Mesendoderm (in vitro differentiated cells): ENCODE results near the gene RASGRP4.
A peak's percentile ranks its signal among the peaks of the same experiment; 100 is the strongest.

Experiments
- DNase-seq: peaks from one replicate; pipeline ENCODE4 v3.0.0; 2013
- H2AK5ac ChIP-seq: 2 replicates; pipeline ENCODE4 v1.6.1; 2013; ENCODE audit warnings: low read length, inconsistent platforms
- H2BK120ac ChIP-seq: 2 replicates; pipeline ENCODE4 v1.6.1; 2013; ENCODE audit warnings: low read depth, mild to moderate bottlenecking, low read length, moderate library complexity, mixed read lengths
- H2BK15ac ChIP-seq: replicated peaks from 2 replicates; pipeline ENCODE4 v1.6.1; 2013; ENCODE audit warnings: low read depth, mild to moderate bottlenecking, moderate library complexity
- H2BK5ac ChIP-seq: 2 replicates; pipeline ENCODE4 v1.6.1; 2013; ENCODE audit warnings: low read length, inconsistent platforms
- H3K18ac ChIP-seq: 2 replicates; pipeline ENCODE4 v1.6.1; 2013; ENCODE audit warnings: mild to moderate bottlenecking, low read length, mixed read lengths
- H3K23ac ChIP-seq: one replicate; pipeline ENCODE4 v1.6.1; 2013; ENCODE audit warnings: low read length
- H3K27ac ChIP-seq: 2 replicates; pipeline ENCODE4 v1.5.1; 2013; ENCODE audit warnings: low read depth, mild to moderate bottlenecking, inconsistent platforms, low read length, moderate library complexity
- H3K27me3 ChIP-seq: 2 replicates; pipeline ENCODE4 v1.6.1; 2013; ENCODE audit warnings: low read length, control low read depth, mild to moderate bottlenecking, inconsistent platforms; ENCODE audit not compliant: insufficient read depth, poor library complexity
- H3K36me3 ChIP-seq: 2 replicates; pipeline ENCODE4 v1.6.1; 2013; ENCODE audit warnings: low read length, inconsistent platforms; ENCODE audit not compliant: control insufficient read depth, insufficient read depth
- H3K4ac ChIP-seq: one replicate; pipeline ENCODE4 v1.6.1; 2013; ENCODE audit warnings: low read depth, mild to moderate bottlenecking, low read length, moderate library complexity
- H3K4me1 ChIP-seq: 2 replicates; pipeline ENCODE4 v1.6.1; 2013; ENCODE audit warnings: low read depth, low read length, inconsistent platforms; ENCODE audit not compliant: control insufficient read depth
- H3K4me2 ChIP-seq: 2 replicates; pipeline ENCODE4 v1.6.1; 2013; ENCODE audit warnings: low read length
- H3K4me3 ChIP-seq: 2 replicates; pipeline ENCODE4 v1.5.1; 2013; ENCODE audit warnings: mild to moderate bottlenecking, low read length
- H3K56ac ChIP-seq: one replicate; pipeline ENCODE4 v1.6.1; 2013; ENCODE audit warnings: low read length
- H3K79me1 ChIP-seq: 2 replicates; pipeline ENCODE4 v1.6.1; 2013; ENCODE audit warnings: low read length, inconsistent platforms
- H3K79me2 ChIP-seq: 2 replicates; pipeline ENCODE4 v1.6.1; 2013; ENCODE audit warnings: mild to moderate bottlenecking, low read length; ENCODE audit not compliant: control insufficient read depth, insufficient read depth
- H3K9ac ChIP-seq: 2 replicates; pipeline ENCODE4 v1.6.1; 2013; ENCODE audit warnings: low read length, inconsistent platforms
- H4K5ac ChIP-seq: one replicate; pipeline ENCODE4 v1.6.1; 2013; ENCODE audit warnings: low read length
- H4K8ac ChIP-seq: one replicate; pipeline ENCODE4 v1.6.1; 2013; ENCODE audit warnings: low read depth, mild to moderate bottlenecking, control low read depth, low read length, moderate library complexity
- WGBS: extraction: QIAGEN DNeasy Blood & Tissue Kit; methylation state at CpG from one replicate; pipeline ENCODE4 v1.1.7; 2013; ENCODE audit warnings: low lambda C conversion rate, missing lambda C conversion rate; ENCODE audit not compliant: insufficient coverage; ENCODE audit errors: extremely low coverage; 5-methylcytosine and 5-hydroxymethylcytosine counted together

Gene RASGRP4

GRCh38 chr19:38384209-38385027 is 41.6 kb downstream of the RASGRP4 start:
- Histone ChIP-seq H3K79me2 (no peaks in the 10 kb centered on the region), H2BK15ac (no peak overlapping the region), H3K56ac (no peak overlapping the region), H3K4me2 (no peak overlapping the region), H3K4ac (no peak overlapping the region), H3K79me1 (no peaks in the 10 kb centered on the region), H4K5ac (no peak overlapping the region), H3K27ac (no peak overlapping the region), H2AK5ac (no peak overlapping the region), H3K4me1 (no peaks in the 10 kb centered on the region), H3K9ac (no peak overlapping the region), H3K4me3 (no peak overlapping the region), H3K23ac (no peak overlapping the region), H3K18ac (no peak overlapping the region), H4K8ac (no peak overlapping the region), H2BK120ac (no peak overlapping the region), H3K36me3 (peaks cover 14% of the 10 kb centered on the region), H3K27me3 (no peaks in the 10 kb centered on the region), H2BK5ac (no peak overlapping the region)
- DNase-seq = peak; percentile 78
- WGBS = no CpG with 5 or more reads among the region's 10 CpGs

- no peak overlapping the region for H3K18ac ChIP-seq
- H4K5ac ChIP-seq = no peak overlapping the region
- H3K4me3 ChIP-seq = no peak overlapping the region
- peaks cover 15% of the 10 kb centered on the region for H3K36me3 ChIP-seq
- no peak overlapping the region for H3K56ac ChIP-seq
- no peaks in the 10 kb centered on the region for H3K79me2 ChIP-seq
- no peak overlapping the region for H4K8ac ChIP-seq
- H3K4me2 ChIP-seq = no peak overlapping the region
- H3K9ac ChIP-seq = no peak overlapping the region
- H3K27ac ChIP-seq = no peak overlapping the region
- no peak overlapping the region for H2BK5ac ChIP-seq
- no peak for DNase-seq
- H3K27me3 ChIP-seq = no peaks in the 10 kb centered on the region
- no peak overlapping the region for H2BK15ac ChIP-seq
- no peaks in the 10 kb centered on the region for H3K4me1 ChIP-seq
- WGBS = no CpG with 5 or more reads among the region's 2 CpGs
- H2BK120ac ChIP-seq = no peak overlapping the region
- H3K4ac ChIP-seq = no peak overlapping the region
- no peak overlapping the region for H2AK5ac ChIP-seq
- no peak overlapping the region for H3K23ac ChIP-seq
- H3K79me1 ChIP-seq = no peaks in the 10 kb centered on the region
Observed at GRCh38 chr19:38383743-38384142, 42.3 kb downstream of the RASGRP4 start.

GRCh38 chr19:38383184-38383583 is 42.8 kb downstream of the RASGRP4 start:
- no peaks in the 10 kb centered on the region for H3K79me1 ChIP-seq
- H2AK5ac ChIP-seq = no peak overlapping the region
- H3K4ac ChIP-seq = no peak overlapping the region
- no peak overlapping the region for H3K18ac ChIP-seq
- no peak overlapping the region for H3K4me2 ChIP-seq
- no CpG with 5 or more reads among the region's 10 CpGs for WGBS
- no peak overlapping the region for H4K8ac ChIP-seq
- no peaks in the 10 kb centered on the region for H3K27me3 ChIP-seq
- no peak overlapping the region for H2BK5ac ChIP-seq
- H3K56ac ChIP-seq = no peak overlapping the region
- no peak overlapping the region for H2BK15ac ChIP-seq
- no peaks in the 10 kb centered on the region for H3K4me1 ChIP-seq
- H2BK120ac ChIP-seq = no peak overlapping the region
- H3K4me3 ChIP-seq = no peak overlapping the region
- no peak overlapping the region for H4K5ac ChIP-seq
- no peak overlapping the region for H3K23ac ChIP-seq
- no peak overlapping the region for H3K9ac ChIP-seq
- H3K79me2 ChIP-seq = no peaks in the 10 kb centered on the region
- H3K27ac ChIP-seq = no peak overlapping the region
- DNase-seq = no peak
- H3K36me3 ChIP-seq = peaks cover 15% of the 10 kb centered on the region

GRCh38 chr19:38381138-38381537 is 44.9 kb downstream of the RASGRP4 start:
- H4K8ac ChIP-seq = no peak overlapping the region
- WGBS = no CpG with 5 or more reads among the region's 9 CpGs
- H3K36me3 ChIP-seq = peaks cover 15% of the 10 kb centered on the region
- no peak overlapping the region for H3K56ac ChIP-seq
- H3K27me3 ChIP-seq = no peaks in the 10 kb centered on the region
- H3K27ac ChIP-seq = no peak overlapping the region
- H3K4me3 ChIP-seq = no peak overlapping the region
- no peak overlapping the region for H3K23ac ChIP-seq
- no peak overlapping the region for H3K9ac ChIP-seq
- no peak overlapping the region for H3K18ac ChIP-seq
- no peak overlapping the region for H2AK5ac ChIP-seq
- no peak overlapping the region for H3K4ac ChIP-seq
- H3K4me2 ChIP-seq = no peak overlapping the region
- DNase-seq = no peak
- peaks cover 6% of the 10 kb centered on the region for H3K79me1 ChIP-seq
- no peak overlapping the region for H4K5ac ChIP-seq
- H3K79me2 ChIP-seq = peaks cover 6% of the 10 kb centered on the region
- H2BK5ac ChIP-seq = no peak overlapping the region
- no peak overlapping the region for H2BK15ac ChIP-seq
- H2BK120ac ChIP-seq = no peak overlapping the region
- H3K4me1 ChIP-seq = no peaks in the 10 kb centered on the region

GRCh38 chr19:38378866-38379265 is 47.2 kb downstream of the RASGRP4 start:
- Histone ChIP-seq H3K27ac (no peak overlapping the region), H3K18ac (no peak overlapping the region), H4K8ac (no peak overlapping the region), H3K4me1 (no peaks in the 10 kb centered on the region), H3K4me3 (no peak overlapping the region), H3K27me3 (no peaks in the 10 kb centered on the region), H4K5ac (no peak overlapping the region), H3K4me2 (no peak overlapping the region), H2BK15ac (no peak overlapping the region), H3K79me1 (peaks cover 13% of the 10 kb centered on the region), H2BK5ac (no peak overlapping the region), H3K79me2 (peaks cover 19% of the 10 kb centered on the region), H2BK120ac (no peak overlapping the region), H3K23ac (no peak overlapping the region), H3K9ac (no peak overlapping the region), H3K36me3 (peaks cover 15% of the 10 kb centered on the region), H2AK5ac (no peak overlapping the region), H3K4ac (no peak overlapping the region), H3K56ac (no peak overlapping the region)
- DNase-seq = no peak
- no CpG with 5 or more reads among the region's 10 CpGs for WGBS

- Histone ChIP-seq H3K23ac (no peak overlapping the region), H3K56ac (no peak overlapping the region), H3K36me3 (peaks cover 11% of the 10 kb centered on the region), H3K79me2 (peaks cover 19% of the 10 kb centered on the region), H3K18ac (no peak overlapping the region), H3K4me3 (no peak overlapping the region), H2BK15ac (no peak overlapping the region), H3K4me2 (no peak overlapping the region), H3K27ac (no peak overlapping the region), H4K5ac (no peak overlapping the region), H3K27me3 (no peaks in the 10 kb centered on the region), H2BK120ac (no peak overlapping the region), H3K79me1 (peaks cover 13% of the 10 kb centered on the region), H2BK5ac (no peak overlapping the region), H3K4me1 (no peaks in the 10 kb centered on the region), H3K4ac (no peak overlapping the region), H2AK5ac (no peak overlapping the region), H4K8ac (no peak overlapping the region), H3K9ac (no peak overlapping the region)
- DNase-seq = no peak
- WGBS = no CpG with 5 or more reads among the region's 4 CpGs
Observed at GRCh38 chr19:38377052-38377451, 49.0 kb downstream of the RASGRP4 start.
